ENCODE measurements around the gene C1orf115.

C1orf115 gene

GRCh38 chr1:220748089-220748934 is 58.1 kb downstream of the C1orf115 start, which contains the start of gene MTARC2:
Gene MTARC2, plus strand, starts transcription at chr1:220748322. Its CDS starts 210 bp downstream, at chr1:220748532.
- Histone ChIP-seq H3K4me1 (ENCODE audit: insufficient read depth, low read length) (peaks cover 16% of the 10 kb centered on the region; the same call in 1 of the 2 replicates), H3K36me3 (ENCODE audit: insufficient read depth, low read length) (no peaks in the 10 kb centered on the region), H3K9me3 (ENCODE audit: control insufficient read depth, insufficient read depth, low read length) (no peaks in the 10 kb centered on the region), H3K9ac (ENCODE audit: low read depth, low read length) (peak within 1 kb of the TSS; percentile 80)
